ENCODE data around the gene TCF19. TPM values are rescaled to one million over a fixed set of nuclear protein-coding genes. Genes with fewer than 3 reads are reported as not detected.

The TCF19 gene
- total and polyA plus RNA-seq, 10 of the 15 experiments (the other 5 are each of a cell fraction or from before 2014, with no cell fraction given) = 7.7 to 103 (median 53.3) TPM

DNA sequence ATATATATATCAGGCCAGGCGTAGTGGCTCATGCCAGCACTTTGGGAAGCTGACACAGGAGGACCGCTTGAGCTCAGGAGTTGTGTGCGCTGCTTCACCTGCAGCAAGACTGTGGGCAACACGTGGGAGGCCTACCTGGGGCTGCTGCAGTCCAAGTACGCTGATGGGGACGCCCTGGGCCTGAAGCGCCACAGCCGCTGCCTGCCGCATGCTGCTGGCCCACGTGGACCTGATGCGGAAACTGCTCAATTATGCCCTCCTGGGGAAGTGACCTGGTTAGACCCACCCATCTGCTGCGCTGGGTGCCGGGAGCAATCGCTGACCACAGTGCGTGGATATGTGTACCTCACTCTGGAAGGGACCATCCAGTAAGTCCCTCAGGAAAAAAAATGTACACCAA lies 17.7 kb upstream of the TCF19 start:
- CTCF ChIA-PET = interaction anchor here (22.9 kb wide), 1 partner anchor 53 kb away, joined by 326 read pairs; no protein-coding TSS in a partner anchor
- intact Hi-C loops (cut with micrococcal nuclease; ENCODE audit: unreplicated experiment) = no loop called here
- Histone ChIP-seq H3K4me1 (ENCODE audit: control insufficient read depth, insufficient read depth, low read length) (peaks cover 3% of the 10 kb centered on the region), H2AFZ (ENCODE audit: control insufficient read depth, low read depth, low read length) (no peak overlapping the region), H4K20me1 (ENCODE audit: control insufficient read depth, insufficient read depth) (no peaks in the 10 kb centered on the region), H3K4me2 (ENCODE audit: control insufficient read depth, insufficient read depth) (no peak overlapping the region), H3K36me3 (ENCODE audit: control insufficient read depth in 2 of 2, insufficient read depth in 2 of 2, low read length in 1 of 2) (peaks cover 0 to 4% of the 10 kb centered on the region in 2 experiments; a peak in 1 of 4 replicates), H3K4me3 (no peak overlapping the region), H3K9me3 (replicated peaks; ENCODE audit: control insufficient read depth, insufficient read depth, low read length) (no peaks in the 10 kb centered on the region; the same call in 2 of the 3 replicates), H3K27ac (ENCODE audit: control insufficient read depth, insufficient read depth) (no peak overlapping the region), H3K79me2 (ENCODE audit: control insufficient read depth, insufficient read depth, low read length) (no peaks in the 10 kb centered on the region), H3K9ac (ENCODE audit: control insufficient read depth, insufficient read depth, low read length) (no peak overlapping the region), H3K27me3 (replicated peaks in 1 of 2; ENCODE audit: control insufficient read depth in 2 of 2, insufficient read depth in 2 of 2, low read length in 1 of 2) (no peaks in the 10 kb centered on the region)
- no peak for ATAC-seq
- TF ChIP-seq, protein P1, sequence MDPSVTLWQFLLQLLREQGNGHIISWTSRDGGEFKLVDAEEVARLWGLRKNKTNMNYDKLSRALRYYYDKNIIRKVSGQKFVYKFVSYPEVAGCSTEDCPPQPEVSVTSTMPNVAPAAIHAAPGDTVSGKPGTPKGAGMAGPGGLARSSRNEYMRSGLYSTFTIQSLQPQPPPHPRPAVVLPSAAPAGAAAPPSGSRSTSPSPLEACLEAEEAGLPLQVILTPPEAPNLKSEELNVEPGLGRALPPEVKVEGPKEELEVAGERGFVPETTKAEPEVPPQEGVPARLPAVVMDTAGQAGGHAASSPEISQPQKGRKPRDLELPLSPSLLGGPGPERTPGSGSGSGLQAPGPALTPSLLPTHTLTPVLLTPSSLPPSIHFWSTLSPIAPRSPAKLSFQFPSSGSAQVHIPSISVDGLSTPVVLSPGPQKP (IDR thresholded peaks at IDR 0.05; ENCODE audit: low read depth, low read length) = no peak
- TF ChIP-seq RAD21 (IDR thresholded peaks at IDR 0.05; ENCODE audit: insufficient read depth, low read depth, low read length) (no peak), GATAD2B (conservative IDR thresholded peaks at IDR 0.05; ENCODE audit: low read depth) (no peak), ZNF622 (IDR thresholded peaks at IDR 0.05) (no peak), NBN (IDR thresholded peaks at IDR 0.05) (no peak), SIX5 (IDR thresholded peaks at IDR 0.05; ENCODE audit: low read depth, low read length, severe bottlenecking) (no peak), CBX3 (IDR thresholded peaks at IDR 0.05; ENCODE audit: borderline replicate concordance, low read depth) (no peak)
- TF ChIP-seq, protein P2, sequence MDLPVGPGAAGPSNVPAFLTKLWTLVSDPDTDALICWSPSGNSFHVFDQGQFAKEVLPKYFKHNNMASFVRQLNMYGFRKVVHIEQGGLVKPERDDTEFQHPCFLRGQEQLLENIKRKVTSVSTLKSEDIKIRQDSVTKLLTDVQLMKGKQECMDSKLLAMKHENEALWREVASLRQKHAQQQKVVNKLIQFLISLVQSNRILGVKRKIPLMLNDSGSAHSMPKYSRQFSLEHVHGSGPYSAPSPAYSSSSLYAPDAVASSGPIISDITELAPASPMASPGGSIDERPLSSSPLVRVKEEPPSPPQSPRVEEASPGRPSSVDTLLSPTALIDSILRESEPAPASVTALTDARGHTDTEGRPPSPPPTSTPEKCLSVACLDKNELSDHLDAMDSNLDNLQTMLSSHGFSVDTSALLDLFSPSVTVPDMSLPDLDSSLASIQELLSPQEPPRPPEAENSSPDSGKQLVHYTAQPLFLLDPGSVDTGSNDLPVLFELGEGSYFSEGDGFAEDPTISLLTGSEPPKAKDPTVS (IDR thresholded peaks at IDR 0.05; ENCODE audit: low read depth, low read length) = no peak
- no peak for DNase-seq (ENCODE audit: low read depth, low spot score)
- 84% methylated on average over 15 of the region's 15 CpGs for WGBS (ENCODE audit: insufficient coverage, insufficient replicate concordance, low lambda C conversion rate, missing lambda C conversion rate)
- BruUV-seq (replicated peaks) = no TSS peak
- no peak for FAIRE-seq
- in situ Hi-C loops (cut with MboI) = no loop called here
- POLR2A ChIA-PET = interaction anchor here (0.7 kb wide), 1 partner anchor 21 kb away, joined by 3 read pairs; no protein-coding TSS in a partner anchor
- SMC1A ChIA-PET (ENCODE audit: uncharacterized antibody, unreplicated experiment) = no interaction called here
- RAD21 ChIA-PET (ENCODE audit: unreplicated experiment) = no interaction called here

Data from GM12878 (cell line).